Muscle layer of colon (tissue), 2 donors: ENCODE measurements around the gene SCAF11.

Experiments
- H3K27ac ChIP-seq: one replicate; pipeline ENCODE4 v1.7.0; 2013; ENCODE audit warnings: low read depth, mild to moderate bottlenecking, low read length, moderate library complexity
- H3K27me3 ChIP-seq, 2 donors: one replicate each; pipeline ENCODE4 v1.7.0; 2013; ENCODE audit warnings: low read length in 2 of 2, mild to moderate bottlenecking in 2 of 2; ENCODE audit not compliant: insufficient read depth in 2 of 2, control insufficient read depth in 1 of 2
- H3K36me3 ChIP-seq: one replicate; pipeline ENCODE4 v1.7.0; 2013; ENCODE audit warnings: mild to moderate bottlenecking, low read length; ENCODE audit not compliant: insufficient read depth
- H3K4me1 ChIP-seq: one replicate; pipeline ENCODE4 v1.7.0; 2013; ENCODE audit warnings: mild to moderate bottlenecking, low read length; ENCODE audit not compliant: insufficient read depth
- H3K4me3 ChIP-seq, 2 donors: one replicate each; pipeline ENCODE4 v1.7.0; 2013; ENCODE audit warnings: low read length in 2 of 2, low read depth in 1 of 2, mild to moderate bottlenecking in 1 of 2, moderate library complexity in 1 of 2
- H3K9ac ChIP-seq: one replicate; pipeline ENCODE4 v1.7.0; 2013; ENCODE audit warnings: low read length
- H3K9me3 ChIP-seq: one replicate; pipeline ENCODE4 v1.7.0; 2013; ENCODE audit warnings: mild to moderate bottlenecking, low read length
- donor health status: abdominal sarcoma.
- donor health status: Adenocarcinoma of cecum.

The SCAF11 gene

GRCh38 chr12:45946435-45946834 is 43.9 kb downstream of the SCAF11 start:
- peaks cover 36% of the 10 kb centered on the region for H3K36me3 ChIP-seq

GRCh38 chr12:45944771-45945170 is 45.6 kb downstream of the SCAF11 start:
- Histone ChIP-seq H3K9me3 (no peaks in the 10 kb centered on the region), H3K27ac (no peak overlapping the region), H3K27me3 (no peaks in the 10 kb centered on the region), H3K4me3 (no peak overlapping the region), H3K36me3 (peaks cover 37% of the 10 kb centered on the region), H3K9ac (no peak overlapping the region), H3K4me1 (no peaks in the 10 kb centered on the region)

More at GRCh38 chr12:45946435-45946834, 43.9 kb downstream of the SCAF11 start:
- Histone ChIP-seq H3K4me1 (no peaks in the 10 kb centered on the region), H3K27ac (no peak overlapping the region), H3K9ac (no peak overlapping the region), H3K4me3 (no peak overlapping the region), H3K27me3 (no peaks in the 10 kb centered on the region), H3K9me3 (no peaks in the 10 kb centered on the region)

GRCh38 chr12:45939759-45940158 is 50.6 kb downstream of the SCAF11 start:
- no peak overlapping the region for H3K27ac ChIP-seq
- no peak overlapping the region for H3K4me3 ChIP-seq
- H3K9ac ChIP-seq = no peak overlapping the region
- H3K36me3 ChIP-seq = peaks cover 15% of the 10 kb centered on the region
- H3K9me3 ChIP-seq = no peaks in the 10 kb centered on the region
- no peaks in the 10 kb centered on the region for H3K27me3 ChIP-seq
- no peaks in the 10 kb centered on the region for H3K4me1 ChIP-seq

- Histone ChIP-seq H3K4me3 (no peak overlapping the region), H3K9ac (no peak overlapping the region), H3K27ac (no peak overlapping the region), H3K27me3 (no peaks in the 10 kb centered on the region), H3K36me3 (peaks cover 10% of the 10 kb centered on the region), H3K4me1 (peaks cover 6% of the 10 kb centered on the region), H3K9me3 (no peaks in the 10 kb centered on the region)
Observed at GRCh38 chr12:45938566-45938965, 51.8 kb downstream of the SCAF11 start.

GRCh38 chr12:45934956-45935355 is 55.4 kb downstream of the SCAF11 start:
- no peak overlapping the region for H3K4me3 ChIP-seq
- H3K27me3 ChIP-seq = no peaks in the 10 kb centered on the region
- H3K36me3 ChIP-seq = peaks cover 17% of the 10 kb centered on the region
- no peak overlapping the region for H3K9ac ChIP-seq
- no peaks in the 10 kb centered on the region for H3K9me3 ChIP-seq
- no peak overlapping the region for H3K27ac ChIP-seq
- peaks cover 8% of the 10 kb centered on the region for H3K4me1 ChIP-seq

GRCh38 chr12:45933504-45933903 is 56.9 kb downstream of the SCAF11 start:
- no peak overlapping the region for H3K9ac ChIP-seq
- no peak overlapping the region for H3K4me3 ChIP-seq
- H3K27me3 ChIP-seq = no peaks in the 10 kb centered on the region
- H3K4me1 ChIP-seq = peaks cover 8% of the 10 kb centered on the region
- no peaks in the 10 kb centered on the region for H3K9me3 ChIP-seq
- peaks cover 19% of the 10 kb centered on the region for H3K36me3 ChIP-seq
- no peak overlapping the region for H3K27ac ChIP-seq

- no peak overlapping the region for H3K4me3 ChIP-seq
- peaks cover 34% of the 10 kb centered on the region for H3K36me3 ChIP-seq
- no peak overlapping the region for H3K9ac ChIP-seq
Observed at GRCh38 chr12:45930369-45930768, 60.0 kb downstream of the SCAF11 start.

GRCh38 chr12:45928309-45928708 is 62.1 kb downstream of the SCAF11 start:
- Histone ChIP-seq H3K27ac (no peak overlapping the region), H3K9me3 (no peaks in the 10 kb centered on the region), H3K4me1 (no peaks in the 10 kb centered on the region), H3K9ac (no peak overlapping the region), H3K4me3 (no peak overlapping the region), H3K27me3 (no peaks in the 10 kb centered on the region), H3K36me3 (peaks cover 46% of the 10 kb centered on the region)

More at GRCh38 chr12:45930369-45930768, 60.0 kb downstream of the SCAF11 start:
- peaks cover 8% of the 10 kb centered on the region for H3K4me1 ChIP-seq
- H3K27me3 ChIP-seq = no peaks in the 10 kb centered on the region
- no peak overlapping the region for H3K27ac ChIP-seq
- no peaks in the 10 kb centered on the region for H3K9me3 ChIP-seq

GRCh38 chr12:45918818-45919217 is 71.6 kb downstream of the SCAF11 start:
- no peaks in the 10 kb centered on the region for H3K4me1 ChIP-seq
- H3K9ac ChIP-seq = no peak overlapping the region
- no peak overlapping the region for H3K4me3 ChIP-seq
- no peaks in the 10 kb centered on the region for H3K27me3 ChIP-seq
- peaks cover 11% of the 10 kb centered on the region for H3K36me3 ChIP-seq
- H3K9me3 ChIP-seq = no peaks in the 10 kb centered on the region
- H3K27ac ChIP-seq = no peak overlapping the region

- Histone ChIP-seq H3K4me1 (no peaks in the 10 kb centered on the region), H3K36me3 (peaks cover 6% of the 10 kb centered on the region), H3K9ac (no peak overlapping the region), H3K9me3 (no peaks in the 10 kb centered on the region), H3K27ac (no peak overlapping the region), H3K4me3 (no peak overlapping the region), H3K27me3 (no peaks in the 10 kb centered on the region)
Observed at GRCh38 chr12:45915405-45915804, 75.0 kb downstream of the SCAF11 start.

GRCh38 chr12:45914090-45914489 is 76.3 kb downstream of the SCAF11 start:
- Histone ChIP-seq H3K27ac (no peak overlapping the region), H3K4me1 (no peaks in the 10 kb centered on the region), H3K27me3 (no peaks in the 10 kb centered on the region), H3K9ac (no peak overlapping the region), H3K4me3 (no peak overlapping the region), H3K36me3 (peaks cover 6% of the 10 kb centered on the region), H3K9me3 (no peaks in the 10 kb centered on the region)

- no peaks in the 10 kb centered on the region for H3K9me3 ChIP-seq
- H3K27me3 ChIP-seq = no peaks in the 10 kb centered on the region
- H3K9ac ChIP-seq = no peak overlapping the region
- no peak overlapping the region for H3K4me3 ChIP-seq
- no peaks in the 10 kb centered on the region for H3K4me1 ChIP-seq
- H3K36me3 ChIP-seq = peaks cover 6% of the 10 kb centered on the region
- H3K27ac ChIP-seq = no peak overlapping the region
Observed at GRCh38 chr12:45913631-45914030, 76.7 kb downstream of the SCAF11 start.
